Aorta (tissue), 5 donors: Measurements from ENCODE around the gene SLC22A5. TPM values are rescaled to one million over a fixed set of nuclear protein-coding genes. Genes with fewer than 3 reads are reported as not detected.
"Not testable (repeated sequence)": the region's sequence is repeated elsewhere in the genome, so short reads cannot be mapped to it uniquely, and the experiment has no call there.

Source experiments
- ATAC-seq: fragments of 200-7000 bp; cut with Tn5 transposase; one replicate; pipeline ENCODE4 v1.9.1; 2022; ENCODE audit warnings: moderate library complexity; ENCODE audit not compliant: low FRiP score
- DNase-seq, 2 donors: peaks; one replicate each; pipeline ENCODE4 v3.0.0-alpha.2; 2020
- H3K27ac ChIP-seq, 2 donors: one replicate each; pipeline ENCODE4 v1.5.1; 2013; ENCODE audit warnings: low read length in 2 of 2, mild to moderate bottlenecking in 2 of 2, moderate library complexity in 2 of 2, control low read depth in 1 of 2, inconsistent platforms in 1 of 2, low read depth in 1 of 2
- H3K27me3 ChIP-seq, 2 donors: one replicate each; pipeline ENCODE4 v1.6.1; 2013; ENCODE audit warnings: control low read depth in 1 of 2, low read length in 1 of 2, mild to moderate bottlenecking in 1 of 2, moderate library complexity in 1 of 2; ENCODE audit not compliant: insufficient read depth in 2 of 2, control insufficient read depth in 1 of 2
- H3K36me3 ChIP-seq, 2 donors: one replicate each; pipeline ENCODE4 v1.6.1; 2013; ENCODE audit warnings: control low read depth in 1 of 2, low read length in 1 of 2, mild to moderate bottlenecking in 1 of 2; ENCODE audit not compliant: insufficient read depth in 2 of 2, control insufficient read depth in 1 of 2
- H3K4me1 ChIP-seq, 2 donors: one replicate each; pipeline ENCODE4 v1.6.1; 2013; ENCODE audit warnings: low read length in 2 of 2, control low read depth in 1 of 2, mild to moderate bottlenecking in 1 of 2, moderate library complexity in 1 of 2; ENCODE audit not compliant: insufficient read depth in 2 of 2, control insufficient read depth in 1 of 2
- H3K4me3 ChIP-seq, 2 donors: one replicate each; pipeline ENCODE4 v1.5.1; 2013; ENCODE audit warnings: low read length in 2 of 2, control low read depth in 1 of 2, mild to moderate bottlenecking in 1 of 2
- H3K9me3 ChIP-seq: one replicate; pipeline ENCODE4 v1.6.1; 2013; ENCODE audit warnings: mild to moderate bottlenecking, low read length; ENCODE audit not compliant: control insufficient read depth
- WGBS, 2 donors: extraction: QIAGEN DNeasy Blood & Tissue Kit; methylation state at CpG; one replicate each; pipeline ENCODE4 v1.1.7; 2013; 5-methylcytosine and 5-hydroxymethylcytosine counted together
- intact Hi-C, 2 donors: fragments of 100-400 bp; cut with DNase I; formaldehyde crosslinking; loops; one replicate each; pipeline versions ENCODE4 v1.14.2 to v1.15.0; 2022
- microRNA-seq, 2 donors: library from miRNA; unstranded; fragments of <30 nt; microRNA quantifications; one replicate each; pipeline ENCODE4 v1.2.0, GENCODE V29; 2020
- polyA plus RNA-seq, 2 donors: library from polyadenylated mRNA; stranded (reverse); fragments of 200-250 nt; gene quantifications; one replicate each; pipeline ENCODE4 v1.2.3, GENCODE V29; 2013
- total RNA-seq, 2 donors: library from RNA; stranded (reverse); fragmentation: NEBNext Ultra II Directional; extraction: Animal tissue kit (Norgen Biotek cat#: 25700); gene quantifications; one replicate each; pipeline ENCODE4 v1.2.1, GENCODE V29; 2021
- donor health status: healthy with polysubstance abuse.
- donor health status: Bipolar disorder and iron deficiency.
- donor health status: DM: no; HTN: no; CAD: no.
- donor health status: DM: no; HTN: no; CAD: no.
- donor health status: DM: yes; HTN: yes; CAD: no.

Gene SLC22A5
- total and polyA plus RNA-seq, 4 donors = 7.6 to 14.4 (median 8.8) TPM

GRCh38 chr5:132437604-132438266 lies 68.2 kb downstream of the SLC22A5 start:
- H3K9me3 ChIP-seq = no peaks in the 10 kb centered on the region
- intact Hi-C loops = no loop called here
- H3K36me3 ChIP-seq = no peaks in the 10 kb centered on the region
- DNase-seq (peak in 1 of 2 donors; percentile 88), ATAC-seq (peak; percentile 53)
- H3K27me3 ChIP-seq = no peaks in the 10 kb centered on the region
- WGBS, 2 donors = 57 to 65% methylated on average over 3 of the region's 3 CpGs
- H3K4me3 ChIP-seq = no peak overlapping the region
- H3K27ac ChIP-seq = peak overlapping the region in 1 of 2 donors; percentile 19
- H3K4me1 ChIP-seq = peaks cover 0 to 6% of the 10 kb centered on the region in 2 donors

- H3K4me1 ChIP-seq, H3K27me3 ChIP-seq, H3K36me3 ChIP-seq, H3K27ac ChIP-seq, DNase-seq, intact Hi-C loops, ATAC-seq, H3K9me3 ChIP-seq, H3K4me3 ChIP-seq: not testable (repeated sequence)
- WGBS, 2 donors = 89 to 92% methylated on average over 3 of the region's 3 CpGs
These were observed 68.7 kb downstream of the SLC22A5 start for GRCh38 chr5:132438267-132438645.

- no peak overlapping the region for H3K4me3 ChIP-seq
- ATAC-seq (peak; percentile 72), DNase-seq (peak in 1 of 2 donors; percentile 67)
- intact Hi-C loops = no loop called here
- H3K9me3 ChIP-seq = no peaks in the 10 kb centered on the region
- peak overlapping the region in 1 of 2 donors; percentile 55 for H3K27ac ChIP-seq
- WGBS, 2 donors = 12 to 15% methylated on average over 4 of the region's 4 CpGs
- H3K4me1 ChIP-seq = peaks cover 0 to 6% of the 10 kb centered on the region in 2 donors
- H3K36me3 ChIP-seq = no peaks in the 10 kb centered on the region
- no peaks in the 10 kb centered on the region for H3K27me3 ChIP-seq
These were observed 69.4 kb downstream of the SLC22A5 start for GRCh38 chr5:132438917-132439316.

GRCh38 chr5:132439521-132440089 lies 70.1 kb downstream of the SLC22A5 start:
- Histone ChIP-seq H3K36me3 (no peaks in the 10 kb centered on the region), H3K27me3 (no peaks in the 10 kb centered on the region), H3K4me3 (no peak overlapping the region), H3K9me3 (no peaks in the 10 kb centered on the region), H3K27ac (no peak overlapping the region), H3K4me1 (peaks cover 0 to 6% of the 10 kb centered on the region in 2 donors)
- DNase-seq (peak; percentile 86), ATAC-seq (peak; percentile 88)
- WGBS, 2 donors = 12% methylated on average over 7 of the region's 7 CpGs
- intact Hi-C loops = no loop called here

GRCh38 chr5:132444061-132444460 lies 74.6 kb downstream of the SLC22A5 start:
- DNase-seq = no peak
- H3K4me3 ChIP-seq = no peak overlapping the region
- H3K36me3 ChIP-seq = no peaks in the 10 kb centered on the region
- H3K4me1 ChIP-seq = peaks cover under 1 to 4% of the 10 kb centered on the region in 2 donors
- H3K9me3 ChIP-seq = no peaks in the 10 kb centered on the region
- intact Hi-C loops = no loop called here
- no peaks in the 10 kb centered on the region for H3K27me3 ChIP-seq
- no peak for ATAC-seq
- H3K27ac ChIP-seq = no peak overlapping the region
- 86 to 89% methylated on average over 7 of the region's 7 CpGs for WGBS, 2 donors

Small RNAs within 50 kb of the gene (microRNA-seq; reads per million reads assigned to microRNA genes)
- 0.99 to 1.2 reads per million in 2 donors for gene MIR3936

Other genes starting within 250 kb of the SLC22A5 start
- gene P4HA2, start 141.9 kb upstream of the SLC22A5 start, total RNA-seq = 10 to 100 TPM; 39.8 to 68.1 TPM
- gene P4HA2, start 141.9 kb upstream of the SLC22A5 start, polyA plus RNA-seq = 10 to 100 TPM; 19.2 to 29.5 TPM
- gene PDLIM4, start 112.0 kb upstream of the SLC22A5 start, total RNA-seq = 10 to 100 TPM; 51.5 to 70.9 TPM
- 10 to 100 TPM; 12.8 to 23.3 TPM for gene PDLIM4, start 112.0 kb upstream of the SLC22A5 start, polyA plus RNA-seq
- 1 to 10 TPM; 4.6 to 5.5 TPM for gene SLC22A4, start 75.3 kb upstream of the SLC22A5 start, total RNA-seq
- gene SLC22A4, start 75.3 kb upstream of the SLC22A5 start, polyA plus RNA-seq = 1 to 10 TPM; 1.3 to 1.7 TPM
- gene IRF1, start 121.1 kb downstream of the SLC22A5 start, total RNA-seq = 10 to 100 TPM; 26.8 to 36.1 TPM
- 10 to 100 TPM; 12.9 to 13.1 TPM for gene IRF1, start 121.1 kb downstream of the SLC22A5 start, polyA plus RNA-seq
- gene IL5, start 173.8 kb downstream of the SLC22A5 start, total RNA-seq = not detected
- not detected for gene IL5, start 173.8 kb downstream of the SLC22A5 start, polyA plus RNA-seq
- gene RAD50, start 187.3 kb downstream of the SLC22A5 start, total RNA-seq = 10 to 100 TPM; 29.9 to 36.3 TPM
- gene RAD50, start 187.3 kb downstream of the SLC22A5 start, polyA plus RNA-seq = 1 to 10 TPM; 6.1 to 9.7 TPM